GM23248 (cell line): ENCODE data around the gene MAVS. TPM values are rescaled to one million over a fixed set of nuclear protein-coding genes. Genes with fewer than 3 reads are reported as not detected.
"Not testable (repeated sequence)": the region's sequence is repeated elsewhere in the genome, so short reads cannot be mapped to it uniquely, and the experiment has no call there.

Experiments used
- DNase-seq: peaks from one replicate; pipeline ENCODE4 v3.0.0-alpha.2; 2015
- H2AFZ ChIP-seq: fragments of 200-600 bp; sonication (generic); 2 replicates; pipeline ENCODE4 v1.6.1; 2016; ENCODE audit warnings: antibody characterized with exemption
- H3F3A ChIP-seq: fragments of 200-600 bp; sonication (generic); 2 replicates; pipeline ENCODE4 v1.6.1; 2016; ENCODE audit warnings: mild to moderate bottlenecking, antibody characterized with exemption, mixed run types; ENCODE audit not compliant: insufficient read depth
- H3K27ac ChIP-seq: fragments of 200-600 bp; sonication (generic); 2 replicates; pipeline ENCODE4 v1.5.1; 2016; ENCODE audit warnings: mild to moderate bottlenecking
- H3K27me3 ChIP-seq: fragments of 200-600 bp; sonication (generic); replicated peaks from 2 replicates; pipeline ENCODE4 v1.6.1; 2016; ENCODE audit warnings: mild to moderate bottlenecking; ENCODE audit not compliant: insufficient read depth
- H3K36me3 ChIP-seq: fragments of 200-600 bp; sonication (generic); 2 replicates; pipeline ENCODE4 v1.6.1; 2016; ENCODE audit warnings: low read depth, mild to moderate bottlenecking
- H3K4me1 ChIP-seq: fragments of 200-600 bp; sonication (generic); 2 replicates; pipeline ENCODE4 v1.6.1; 2016; ENCODE audit warnings: mild to moderate bottlenecking; ENCODE audit not compliant: insufficient read depth
- H3K4me2 ChIP-seq: fragments of 200-600 bp; sonication (generic); one replicate; pipeline ENCODE4 v1.6.1; 2016; ENCODE audit warnings: mild to moderate bottlenecking; ENCODE audit not compliant: unreplicated experiment
- H3K4me3 ChIP-seq: fragments of 200-600 bp; sonication (generic); 2 replicates; pipeline ENCODE4 v1.5.1; 2016; ENCODE audit warnings: mild to moderate bottlenecking
- H3K79me2 ChIP-seq: fragments of 200-600 bp; sonication (generic); 2 replicates; pipeline ENCODE4 v1.6.1; 2016; ENCODE audit warnings: mild to moderate bottlenecking; ENCODE audit not compliant: insufficient read depth
- H3K9ac ChIP-seq: fragments of 200-600 bp; sonication (generic); 2 replicates; pipeline ENCODE4 v1.6.1; 2016; ENCODE audit warnings: mild to moderate bottlenecking
- H3K9me2 ChIP-seq: fragments of 200-600 bp; sonication (generic); 2 replicates; pipeline ENCODE4 v1.6.1; 2016; ENCODE audit warnings: mixed run types, mild to moderate bottlenecking, moderate library complexity; ENCODE audit not compliant: insufficient read depth
- H3K9me3 ChIP-seq: fragments of 200-600 bp; sonication (generic); one replicate; pipeline ENCODE4 v1.6.1; 2017; ENCODE audit warnings: low read depth
- H4K20me1 ChIP-seq: fragments of 200-600 bp; sonication (generic); 2 replicates; pipeline ENCODE4 v1.6.0; 2016; ENCODE audit not compliant: insufficient read depth
- EZH2 ChIP-seq: fragments of 200-600 bp; sonication (generic); IDR thresholded peaks from 2 replicates; pipeline ENCODE4 v1.6.1; 2018; ENCODE audit warnings: antibody characterized with exemption, mild to moderate bottlenecking; ENCODE audit not compliant: insufficient read depth, poor library complexity, severe bottlenecking
- EZH2phosphoT487 ChIP-seq: fragments of 200-600 bp; sonication (generic); IDR thresholded peaks from 2 replicates; pipeline ENCODE4 v1.6.1; 2018; ENCODE audit warnings: antibody characterized with exemption, moderate library complexity, mild to moderate bottlenecking, low read depth; ENCODE audit not compliant: insufficient read depth
- WGBS, 2 experiments: methylation state at CpG; one replicate each; pipeline ENCODE4 v1.1.6; 2015 to 2017; ENCODE audit warnings: low lambda C conversion rate in 2 of 2, low coverage in 1 of 2; ENCODE audit errors: missing lambda C conversion rate in 2 of 2; 5-methylcytosine and 5-hydroxymethylcytosine counted together
- in situ Hi-C: fragments of 300-500 bp; cut with MboI; formaldehyde crosslinking; loops from 2 replicates; pipeline ENCODE4 v1.15.0; 2020
- polyA plus RNA-seq: library from polyadenylated mRNA; unstranded; fragments of >200 nt; fragmentation: Nextera tagmentation; extraction: Ambion mirVana; gene quantifications from 2 replicates; pipeline ENCODE4 v1.2.1, GENCODE V29; 2016
- total RNA-seq: library from RNA; depleted of rRNA; stranded (reverse); fragments of >200 nt; shearing (Covaris generic); gene quantifications from 2 replicates; pipeline ENCODE4 v1.2.3, GENCODE V29; 2014

Gene MAVS
- total and polyA plus RNA-seq, 2 experiments from 2014 or later: 12.0 to 22.0 TPM

DNA sequence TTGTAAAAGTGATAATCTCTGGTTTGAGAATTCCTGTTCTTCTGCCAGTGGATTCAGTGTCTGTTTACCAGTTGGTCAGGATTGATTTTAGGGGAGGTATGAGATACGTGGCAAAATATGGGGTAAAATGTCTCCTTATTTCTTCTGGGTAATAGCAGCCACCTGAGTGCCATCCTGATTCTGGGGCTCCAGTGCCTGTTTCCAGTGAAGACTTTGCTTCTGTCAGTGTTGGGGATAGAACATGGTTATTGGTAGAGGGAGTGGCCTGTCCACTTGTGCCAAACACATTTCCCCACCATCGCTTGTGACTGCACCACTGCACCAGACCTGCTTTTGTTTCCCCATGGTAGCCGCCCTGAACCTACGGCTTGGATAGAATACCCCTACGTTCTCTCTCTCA lies 58.2 kb downstream of the MAVS start:
- H3F3A ChIP-seq: peaks cover 34% of the 10 kb centered on the region
- no peak overlapping the region for H3K4me3 ChIP-seq
- in situ Hi-C loops: no loop called here
- TF ChIP-seq EZH2phosphoT487 (no peak), EZH2 (no peak)
- H3K4me1 ChIP-seq: peaks cover 36% of the 10 kb centered on the region
- no peaks in the 10 kb centered on the region for H3K9me3 ChIP-seq
- peaks cover 100% of the 10 kb centered on the region for H3K79me2 ChIP-seq
- DNase-seq: no peak
- H3K27ac ChIP-seq: 0 out of 2 replicates have a peak overlapping the region, but pooled peaks have one; percentile 28
- WGBS, 2 experiments: 86 to 88% methylated on average over 5 of the region's 5 CpGs
- no peak overlapping the region for H3K9ac ChIP-seq
- H2AFZ ChIP-seq: no peak overlapping the region
- no peaks in the 10 kb centered on the region for H3K27me3 ChIP-seq
- peaks cover 54% of the 10 kb centered on the region; the same call in 1 of the 2 replicates for H4K20me1 ChIP-seq
- H3K36me3 ChIP-seq: peaks cover 24% of the 10 kb centered on the region
- H3K4me2 ChIP-seq: no peak overlapping the region
- no peaks in the 10 kb centered on the region for H3K9me2 ChIP-seq

DNA sequence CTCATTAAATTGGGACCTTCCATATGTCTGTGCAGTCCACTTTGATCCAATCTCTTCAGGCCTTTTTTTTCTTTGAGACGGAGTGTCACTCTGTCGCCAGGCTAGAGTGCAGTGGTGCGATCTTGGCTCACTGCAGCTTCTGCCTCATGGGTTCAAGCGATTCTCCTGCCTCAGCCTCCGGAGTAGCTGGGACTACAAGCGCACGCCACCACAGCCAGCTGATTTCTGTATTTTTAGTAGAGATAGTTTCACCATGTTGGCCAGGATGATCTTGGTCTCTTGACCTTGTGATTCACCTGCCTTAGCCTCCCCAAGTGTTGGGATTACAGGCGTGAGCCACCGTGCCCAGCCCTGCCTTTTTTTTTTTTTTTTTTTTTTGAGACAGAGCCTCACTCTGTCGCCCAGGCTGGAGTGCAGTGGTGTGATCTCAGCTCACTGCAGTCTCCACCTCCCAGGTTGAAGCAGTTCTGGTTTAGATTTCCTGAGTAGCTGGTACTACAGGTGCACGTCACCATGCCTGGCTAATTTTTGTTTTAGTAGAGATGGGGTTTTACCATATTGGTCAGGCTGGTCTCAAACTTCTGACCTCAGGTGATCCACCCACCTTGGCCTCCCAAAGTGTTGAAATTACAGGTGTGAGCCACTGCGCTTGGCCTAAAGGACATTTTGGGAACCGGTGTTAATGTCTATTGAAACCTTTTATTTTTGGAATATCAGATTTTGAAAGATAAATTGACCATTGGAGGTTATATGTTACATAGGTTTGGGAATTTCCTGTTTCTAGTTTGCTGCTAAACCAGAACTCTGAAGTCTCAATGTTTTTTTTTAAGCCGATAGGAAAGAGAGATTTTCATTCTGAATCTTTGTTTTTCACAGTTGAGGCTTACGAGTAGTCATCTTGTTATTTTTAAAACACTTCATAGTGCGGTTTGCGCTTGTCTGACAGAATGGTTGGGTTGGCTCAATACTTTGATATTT lies 60.4 kb downstream of the MAVS start:
- H3K9me2 ChIP-seq, H3K4me2 ChIP-seq, H3K27me3 ChIP-seq, H3K27ac ChIP-seq, H2AFZ ChIP-seq, H3K9ac ChIP-seq, in situ Hi-C loops, H3K9me3 ChIP-seq, H3K4me3 ChIP-seq, DNase-seq: not testable (repeated sequence)
- Histone ChIP-seq H3K4me1 (peaks cover 14% of the 10 kb centered on the region), H3K36me3 (peaks cover 41% of the 10 kb centered on the region), H4K20me1 (peaks cover 50% of the 10 kb centered on the region; the same call in 1 of the 2 replicates), H3K79me2 (peaks cover 100% of the 10 kb centered on the region), H3F3A (peaks cover 24% of the 10 kb centered on the region)
- 96 to 98% methylated on average over 15 to 17 of the region's 17 CpGs for WGBS, 2 experiments

GRCh38 chr20:3908667-3909066 lies 62.0 kb downstream of the MAVS start:
- Histone ChIP-seq H3K79me2 (peaks cover 99% of the 10 kb centered on the region), H3K4me1 (0 out of 2 replicates have a peak, but pooled peaks cover 7% of the 10 kb centered on the region), H3K36me3 (peaks cover 53% of the 10 kb centered on the region), H2AFZ (no peak overlapping the region), H3K9me3 (no peaks in the 10 kb centered on the region), H3K27ac (no peak overlapping the region), H3K9me2 (no peaks in the 10 kb centered on the region), H3K4me2 (no peak overlapping the region), H3K27me3 (no peaks in the 10 kb centered on the region), H4K20me1 (peaks cover 47% of the 10 kb centered on the region; the same call in 1 of the 2 replicates), H3K9ac (no peak overlapping the region), H3K4me3 (no peak overlapping the region), H3F3A (peaks cover 17% of the 10 kb centered on the region; the same call in 1 of the 2 replicates)
- WGBS, 2 experiments: 71 to 80% methylated on average over 4 of the region's 4 CpGs
- in situ Hi-C loops: no loop called here
- TF ChIP-seq EZH2 (no peak), EZH2phosphoT487 (no peak)
- no peak for DNase-seq

DNA sequence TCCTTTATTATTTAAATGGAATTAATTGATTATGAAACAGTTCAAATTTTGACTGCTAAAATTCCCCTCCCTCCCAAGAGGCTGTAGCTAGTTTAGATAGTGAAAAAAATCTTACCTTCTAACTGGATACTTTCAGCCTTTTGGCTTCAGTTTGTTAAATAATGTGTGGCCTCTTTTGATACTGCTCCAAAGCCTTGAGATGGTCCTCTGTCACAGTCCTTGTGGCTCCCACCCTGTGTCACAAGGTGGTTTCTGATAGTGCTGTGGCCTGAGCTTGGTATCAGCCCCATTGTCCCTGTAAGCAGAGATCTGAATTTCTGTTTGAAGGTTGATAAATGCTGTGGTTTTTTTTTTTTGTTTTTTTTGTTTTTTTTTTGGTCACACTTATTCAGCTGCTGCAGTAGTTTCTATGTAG lies 63.3 kb downstream of the MAVS start:
- DNase-seq: no peak
- no peaks in the 10 kb centered on the region for H3K4me1 ChIP-seq
- no peaks in the 10 kb centered on the region for H3K9me2 ChIP-seq
- no peak overlapping the region for H2AFZ ChIP-seq
- no peak overlapping the region for H3K4me2 ChIP-seq
- no peak overlapping the region for H3K4me3 ChIP-seq
- no peak overlapping the region for H3K27ac ChIP-seq
- H3K79me2 ChIP-seq: peaks cover 98% of the 10 kb centered on the region
- peaks cover 35% of the 10 kb centered on the region; the same call in 1 of the 2 replicates for H4K20me1 ChIP-seq
- H3K27me3 ChIP-seq: no peaks in the 10 kb centered on the region
- H3K36me3 ChIP-seq: peaks cover 63% of the 10 kb centered on the region
- 0 out of 2 replicates have a peak, but pooled peaks cover 7% of the 10 kb centered on the region for H3F3A ChIP-seq
- in situ Hi-C loops: no loop called here
- no peak overlapping the region for H3K9ac ChIP-seq
- TF ChIP-seq EZH2 (no peak), EZH2phosphoT487 (no peak)
- H3K9me3 ChIP-seq: no peaks in the 10 kb centered on the region
